Natural killer cell (primary cell): ENCODE results near the gene PSME1. TPM values are rescaled to one million over a fixed set of nuclear protein-coding genes. Genes with fewer than 3 reads are reported as not detected.

Source experiments
- ATAC-seq, 3 donors: fragments of 150-1000 bp in 2 of 3; fragments of 200-7000 bp in 1 of 3; cut with Tn5 transposase; 1 replicate in 1 of 3; 2 replicates in 2 of 3; pipeline ENCODE4 v1.10.0; 2021; ENCODE audit warnings: mild to moderate bottlenecking in 2 of 3, moderate library complexity in 2 of 3
- DNase-seq, 2 donors: peaks; one replicate each; pipeline versions ENCODE4 v3.0.0 to v3.0.0-alpha.2; 2013 to 2021; ENCODE audit warnings: mixed read lengths in 1 of 2
- H3K27ac ChIP-seq: one replicate; pipeline ENCODE4 v1.5.1; 2013; ENCODE audit warnings: mild to moderate bottlenecking, low read length
- H3K27me3 ChIP-seq: one replicate; pipeline ENCODE4 v1.6.1; 2013; ENCODE audit warnings: low read length; ENCODE audit not compliant: control insufficient read depth, insufficient read depth
- H3K36me3 ChIP-seq: one replicate; pipeline ENCODE4 v1.6.1; 2013; ENCODE audit warnings: low read length; ENCODE audit not compliant: control insufficient read depth, insufficient read depth
- H3K4me1 ChIP-seq: one replicate; pipeline ENCODE4 v1.6.1; 2013; ENCODE audit warnings: low read length; ENCODE audit not compliant: control insufficient read depth, insufficient read depth
- H3K4me3 ChIP-seq: one replicate; pipeline ENCODE4 v1.5.1; 2013; ENCODE audit warnings: low read length
- H3K9me3 ChIP-seq: one replicate; pipeline ENCODE4 v1.6.1; 2013; ENCODE audit warnings: low read length; ENCODE audit not compliant: control insufficient read depth, insufficient read depth
- H3K27ac Mint-ChIP-seq, 2 donors: one replicate each; pipeline ENCODE4 v1.8.0; 2022; ENCODE audit warnings: mild to moderate bottlenecking in 2 of 2, mixed read lengths in 2 of 2, moderate library complexity in 1 of 2
- H3K27me3 Mint-ChIP-seq, 2 donors: one replicate each; pipeline ENCODE4 v1.8.0; 2022; ENCODE audit warnings: low read depth in 2 of 2, mixed read lengths in 2 of 2
- H3K36me3 Mint-ChIP-seq: one replicate; pipeline ENCODE4 v1.8.0; 2022; ENCODE audit warnings: mixed read lengths
- H3K4me1 Mint-ChIP-seq, 2 donors: one replicate each; pipeline ENCODE4 v1.8.0; 2022; ENCODE audit warnings: mixed read lengths in 2 of 2
- H3K4me3 Mint-ChIP-seq: one replicate; pipeline ENCODE4 v1.8.0; 2022; ENCODE audit warnings: mild to moderate bottlenecking, moderate library complexity, mixed read lengths
- H3K9me3 Mint-ChIP-seq, 2 donors: one replicate each; pipeline ENCODE4 v1.8.0; 2022; ENCODE audit warnings: mixed read lengths in 2 of 2
- WGBS: methylation state at CpG from one replicate; pipeline ENCODE4 v1.1.7; 2013; ENCODE audit warnings: missing lambda C conversion rate; ENCODE audit not compliant: insufficient coverage; 5-methylcytosine and 5-hydroxymethylcytosine counted together
- intact Hi-C: fragments of 100-400 bp; cut with micrococcal nuclease; formaldehyde crosslinking; loops from one replicate; pipeline ENCODE4 v1.14.2; 2022
- total RNA-seq, 4 donors: library from RNA; stranded (reverse); fragments of 120-200 nt in 1 of 4; gene quantifications; one replicate each; pipeline versions ENCODE4 v1.2.3 to v1.2.4, GENCODE V29; 2013 to 2022
- TF ChIP-seq, protein P1 (sequence below): fragments of 200-600 bp; IDR thresholded peaks from one replicate; pipeline ENCODE4 v1.8.0; 2022; ENCODE audit warnings: antibody characterized with exemption

Gene PSME1
- total RNA-seq, 3 donors from 2014 or later (not counting 1 experiment from before 2014, with no cell fraction given) = 315 to 345 (median 318) TPM

DNA sequence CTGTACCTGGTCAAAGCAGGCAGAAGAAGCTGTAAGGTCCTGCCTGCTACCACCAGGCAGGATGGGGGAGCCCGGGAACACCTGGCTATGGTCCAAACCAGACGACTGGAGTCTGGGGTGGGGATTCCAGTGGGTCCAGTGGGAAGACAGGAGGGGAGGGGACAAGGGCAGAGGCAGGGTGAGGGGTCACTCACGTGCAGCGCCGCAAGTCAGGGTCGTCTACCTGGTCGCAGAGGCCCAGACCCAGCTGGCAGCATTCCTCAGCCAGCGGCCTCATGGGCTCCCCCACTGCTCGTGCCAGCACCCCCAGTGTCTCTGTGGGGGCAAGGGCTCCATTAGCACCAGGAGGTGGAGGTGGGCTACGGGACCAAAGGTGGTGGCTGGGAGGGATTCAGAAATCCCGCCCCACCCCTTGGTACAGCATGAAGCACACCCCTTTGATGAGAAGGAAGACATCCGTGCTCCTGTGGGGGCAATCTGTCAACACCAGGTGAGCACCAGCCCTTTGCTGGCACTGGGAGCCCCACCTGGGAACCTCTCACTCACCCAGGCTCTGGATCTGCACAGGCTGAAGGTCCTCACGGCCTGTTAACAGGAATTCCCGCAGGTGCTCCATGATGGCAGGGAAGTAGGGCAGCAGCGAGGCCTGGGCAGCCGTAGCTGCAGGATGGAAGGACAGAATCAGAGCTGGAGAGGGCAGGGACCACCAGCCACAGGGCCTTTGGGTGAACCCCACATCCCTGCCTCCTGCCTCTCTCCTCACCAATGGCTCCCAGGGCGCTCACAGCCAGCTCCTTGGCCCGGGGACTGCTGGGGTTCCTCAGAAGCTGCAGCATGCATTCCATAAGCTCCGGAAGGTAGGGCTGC is 48.3 kb downstream of the PSME1 start:
- intact Hi-C loops = no loop called here
- Histone ChIP-seq H3K4me1 (peaks cover 23% of the 10 kb centered on the region), H3K36me3 (peaks cover 49% of the 10 kb centered on the region), H3K27me3 (no peaks in the 10 kb centered on the region), H3K4me3 (no peak overlapping the region), H3K9me3 (no peaks in the 10 kb centered on the region), H3K27ac (no peak overlapping the region)
- Mint-ChIP-seq H3K27ac (no peak overlapping the region), H3K4me3 (no peak overlapping the region), H3K9me3 (no peaks in the 10 kb centered on the region), H3K27me3 (no peaks in the 10 kb centered on the region), H3K36me3 (peaks cover 6% of the 10 kb centered on the region), H3K4me1 (peaks cover 19 to 25% of the 10 kb centered on the region in 2 donors)
- TF ChIP-seq, protein P1, sequence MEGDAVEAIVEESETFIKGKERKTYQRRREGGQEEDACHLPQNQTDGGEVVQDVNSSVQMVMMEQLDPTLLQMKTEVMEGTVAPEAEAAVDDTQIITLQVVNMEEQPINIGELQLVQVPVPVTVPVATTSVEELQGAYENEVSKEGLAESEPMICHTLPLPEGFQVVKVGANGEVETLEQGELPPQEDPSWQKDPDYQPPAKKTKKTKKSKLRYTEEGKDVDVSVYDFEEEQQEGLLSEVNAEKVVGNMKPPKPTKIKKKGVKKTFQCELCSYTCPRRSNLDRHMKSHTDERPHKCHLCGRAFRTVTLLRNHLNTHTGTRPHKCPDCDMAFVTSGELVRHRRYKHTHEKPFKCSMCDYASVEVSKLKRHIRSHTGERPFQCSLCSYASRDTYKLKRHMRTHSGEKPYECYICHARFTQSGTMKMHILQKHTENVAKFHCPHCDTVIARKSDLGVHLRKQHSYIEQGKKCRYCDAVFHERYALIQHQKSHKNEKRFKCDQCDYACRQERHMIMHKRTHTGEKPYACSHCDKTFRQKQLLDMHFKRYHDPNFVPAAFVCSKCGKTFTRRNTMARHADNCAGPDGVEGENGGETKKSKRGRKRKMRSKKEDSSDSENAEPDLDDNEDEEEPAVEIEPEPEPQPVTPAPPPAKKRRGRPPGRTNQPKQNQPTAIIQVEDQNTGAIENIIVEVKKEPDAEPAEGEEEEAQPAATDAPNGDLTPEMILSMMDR = no peak
- no peak for ATAC-seq
- DNase-seq = no peak
- WGBS = 96% methylated on average over 19 of the region's 19 CpGs

DNA sequence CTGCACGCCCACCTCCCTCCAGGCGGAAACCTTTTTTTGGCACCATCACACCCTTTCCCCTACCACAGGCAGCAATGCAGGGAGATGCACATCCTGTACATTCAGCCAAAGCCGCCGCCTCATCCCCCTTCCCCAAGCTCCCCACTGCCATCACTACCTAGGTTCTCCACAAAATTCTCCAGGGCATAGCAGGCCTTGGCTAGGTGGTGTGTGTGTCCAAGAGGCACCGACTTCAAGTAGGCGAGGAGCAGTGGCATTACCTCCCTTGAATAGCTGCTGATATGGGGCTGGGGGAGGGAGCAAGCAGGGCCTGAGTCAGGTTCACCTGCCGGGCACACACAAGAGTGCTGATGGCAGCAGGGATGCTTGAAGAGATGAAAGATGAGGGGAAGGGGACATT is 49.0 kb downstream of the PSME1 start:
- no peak for ATAC-seq

DNA sequence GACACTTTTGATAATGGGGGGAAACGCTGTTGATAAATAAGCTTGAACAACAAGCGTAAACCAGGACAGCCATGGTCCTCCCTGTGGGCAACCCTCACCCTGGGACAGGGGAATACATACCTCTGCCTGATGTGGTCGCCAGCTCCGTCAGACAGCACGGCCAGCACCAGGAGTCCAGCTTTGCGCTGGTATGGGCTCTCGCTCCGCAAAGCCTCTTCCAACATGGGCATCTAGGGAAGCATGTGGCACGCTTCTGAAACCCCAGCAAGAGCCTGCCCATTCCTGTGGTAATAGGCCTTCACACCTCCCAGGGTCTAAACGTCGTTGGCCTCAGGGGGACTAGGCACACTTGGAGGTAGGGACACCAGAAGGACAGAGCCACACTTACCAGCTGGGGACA is 49.7 kb downstream of the PSME1 start:
- H3K27ac Mint-ChIP-seq = no peak overlapping the region
- intact Hi-C loops = no loop called here
- peaks cover 20 to 26% of the 10 kb centered on the region in 2 donors for H3K4me1 Mint-ChIP-seq
- Histone ChIP-seq H3K27me3 (no peaks in the 10 kb centered on the region), H3K4me3 (no peak overlapping the region), H3K27ac (no peak overlapping the region), H3K4me1 (peaks cover 23% of the 10 kb centered on the region), H3K9me3 (no peaks in the 10 kb centered on the region), H3K36me3 (peaks cover 39% of the 10 kb centered on the region)
- H3K4me3 Mint-ChIP-seq = no peak overlapping the region
- no peaks in the 10 kb centered on the region for H3K27me3 Mint-ChIP-seq
- ATAC-seq = no peak
- H3K36me3 Mint-ChIP-seq = peaks cover 5% of the 10 kb centered on the region
- H3K9me3 Mint-ChIP-seq = no peaks in the 10 kb centered on the region
- TF ChIP-seq, protein P1 = no peak
- 94% methylated on average over 11 of the region's 11 CpGs for WGBS
- DNase-seq = no peak

More for the DNA sequence above, 49.0 kb downstream of the PSME1 start:
- no peak for DNase-seq
- H3K36me3 ChIP-seq = peaks cover 43% of the 10 kb centered on the region
- H3K27me3 Mint-ChIP-seq = no peaks in the 10 kb centered on the region
- no peak overlapping the region for H3K4me3 ChIP-seq
- intact Hi-C loops = no loop called here
- H3K27me3 ChIP-seq = no peaks in the 10 kb centered on the region
- peaks cover 6% of the 10 kb centered on the region for H3K36me3 Mint-ChIP-seq
- TF ChIP-seq, protein P1 = no peak
- WGBS = 97% methylated on average over 7 of the region's 7 CpGs
- no peaks in the 10 kb centered on the region for H3K9me3 ChIP-seq
- no peak overlapping the region for H3K4me3 Mint-ChIP-seq
- no peak overlapping the region for H3K27ac Mint-ChIP-seq
- H3K4me1 ChIP-seq = peaks cover 23% of the 10 kb centered on the region
- peaks cover 20 to 26% of the 10 kb centered on the region in 2 donors for H3K4me1 Mint-ChIP-seq
- no peak overlapping the region for H3K27ac ChIP-seq
- no peaks in the 10 kb centered on the region for H3K9me3 Mint-ChIP-seq
